HepG2 (cell line): ENCODE data around the gene TCFL5. TPM values are rescaled to one million over a fixed set of nuclear protein-coding genes. Genes with fewer than 3 reads are reported as not detected.
A peak's percentile ranks its signal among the peaks of the same experiment; 100 is the strongest.

ENCODE experiments used
- HIC2 ChIP-seq: sonication (generic); formaldehyde crosslinking; IDR thresholded peaks from 2 replicates; pipeline ENCODE4 v1.9.0; 2022; ENCODE audit warnings: low read depth, missing genetic modification reagents
- KDM3A ChIP-seq: IDR thresholded peaks from 2 replicates; pipeline ENCODE4 v1.6.1; 2018; ENCODE audit warnings: low read depth, missing compliant biosample characterization
- KLF6 ChIP-seq: IDR thresholded peaks from 2 replicates; pipeline ENCODE4 v1.8.0; 2016; ENCODE audit warnings: missing biosample characterization, missing genetic modification reagents
- NAIF1 ChIP-seq: sonication (generic); formaldehyde crosslinking; IDR thresholded peaks from 2 replicates; pipeline ENCODE4 v1.5.0; 2020; ENCODE audit warnings: mild to moderate bottlenecking, missing genetic modification reagents, borderline replicate concordance
- NCOA2 ChIP-seq: sonication (generic); formaldehyde crosslinking; IDR thresholded peaks from 2 replicates; pipeline ENCODE4 v1.8.0; 2022; ENCODE audit warnings: inconsistent platforms
- SMYD3 ChIP-seq: sonication (generic); formaldehyde crosslinking; IDR thresholded peaks from 2 replicates; pipeline ENCODE4 v1.8.1; 2023; ENCODE audit warnings: mild to moderate bottlenecking, missing genetic modification reagents
- TCF12 ChIP-seq, 2 experiments: fragments of 450-650 bp in 1 of 2; sonication (generic) in 1 of 2; formaldehyde crosslinking in 1 of 2; IDR thresholded peaks; 2 replicates each; pipeline versions ENCODE4 v1.6.1 to v1.8.0; 2017 to 2022; ENCODE audit warnings: antibody characterized with exemption in 1 of 2, mild to moderate bottlenecking in 1 of 2, missing genetic modification reagents in 1 of 2, moderate library complexity in 1 of 2
- THAP11 ChIP-seq: IDR thresholded peaks from 2 replicates; pipeline ENCODE4 v1.6.1; 2016; ENCODE audit warnings: missing biosample characterization, missing genetic modification reagents
- ZBTB38 ChIP-seq: sonication (generic); formaldehyde crosslinking; IDR thresholded peaks from 2 replicates; pipeline ENCODE4 v1.5.1; 2020; ENCODE audit warnings: mild to moderate bottlenecking, missing genetic modification reagents
- ZNF232 ChIP-seq: sonication (generic); formaldehyde crosslinking; IDR thresholded peaks from 2 replicates; pipeline ENCODE4 v1.4.0; 2020; ENCODE audit warnings: missing genetic modification reagents, borderline replicate concordance
- ZNF280D ChIP-seq: sonication (generic); formaldehyde crosslinking; IDR thresholded peaks from 2 replicates; pipeline ENCODE4 v1.5.1; 2020; ENCODE audit warnings: mild to moderate bottlenecking, missing genetic modification reagents
- ZNF354B ChIP-seq: sonication (generic); formaldehyde crosslinking; IDR thresholded peaks from 2 replicates; pipeline ENCODE4 v1.8.0; 2022; ENCODE audit warnings: mild to moderate bottlenecking, missing genetic modification reagents
- ZNF512B ChIP-seq: sonication (generic); formaldehyde crosslinking; IDR thresholded peaks from 2 replicates; pipeline ENCODE4 v1.5.1; 2020; ENCODE audit warnings: missing genetic modification reagents, mild to moderate bottlenecking, borderline replicate concordance
- ZNF687 ChIP-seq: sonication (generic); formaldehyde crosslinking; IDR thresholded peaks from 2 replicates; pipeline ENCODE4 v1.5.1; 2020; ENCODE audit warnings: mild to moderate bottlenecking, missing genetic modification reagents, moderate library complexity
- ZNF879 ChIP-seq: sonication (generic); formaldehyde crosslinking; IDR thresholded peaks from 2 replicates; pipeline ENCODE4 v1.8.1; 2023; ENCODE audit warnings: missing genetic modification reagents
- polyA plus RNA-seq, 8 experiments: library from polyadenylated mRNA; depleted of rRNA in 3 of 8; stranded (reverse) in 7 of 8; unstranded in 1 of 8; fragments of >200 nt; fragmentation: Illumina TruSeq in 4 of 8; extraction: Trizol in 4 of 8; gene quantifications; 2 replicates each; pipeline versions ENCODE4 v1.2.1 to v1.2.3, GENCODE V29; 2011 to 2016; ENCODE audit warnings: low read depth in 4 of 8, missing spikeins in 1 of 8, mixed read lengths in 1 of 8; ENCODE audit not compliant: insufficient read depth in 1 of 8
- total RNA-seq, 5 experiments: library from RNA; depleted of rRNA; stranded (reverse); fragments of >200 nt; fragmentation: Illumina TruSeq; extraction: Trizol; gene quantifications; 2 replicates each; pipeline ENCODE4 v1.2.3, GENCODE V29; 2016; ENCODE audit warnings: low read depth in 1 of 5

TCFL5 gene
- total and polyA plus RNA-seq, 2 of the 13 experiments (the other 11 are each of a cell fraction or from before 2014, with no cell fraction given): 14.8 to 20.0 TPM

DNA sequence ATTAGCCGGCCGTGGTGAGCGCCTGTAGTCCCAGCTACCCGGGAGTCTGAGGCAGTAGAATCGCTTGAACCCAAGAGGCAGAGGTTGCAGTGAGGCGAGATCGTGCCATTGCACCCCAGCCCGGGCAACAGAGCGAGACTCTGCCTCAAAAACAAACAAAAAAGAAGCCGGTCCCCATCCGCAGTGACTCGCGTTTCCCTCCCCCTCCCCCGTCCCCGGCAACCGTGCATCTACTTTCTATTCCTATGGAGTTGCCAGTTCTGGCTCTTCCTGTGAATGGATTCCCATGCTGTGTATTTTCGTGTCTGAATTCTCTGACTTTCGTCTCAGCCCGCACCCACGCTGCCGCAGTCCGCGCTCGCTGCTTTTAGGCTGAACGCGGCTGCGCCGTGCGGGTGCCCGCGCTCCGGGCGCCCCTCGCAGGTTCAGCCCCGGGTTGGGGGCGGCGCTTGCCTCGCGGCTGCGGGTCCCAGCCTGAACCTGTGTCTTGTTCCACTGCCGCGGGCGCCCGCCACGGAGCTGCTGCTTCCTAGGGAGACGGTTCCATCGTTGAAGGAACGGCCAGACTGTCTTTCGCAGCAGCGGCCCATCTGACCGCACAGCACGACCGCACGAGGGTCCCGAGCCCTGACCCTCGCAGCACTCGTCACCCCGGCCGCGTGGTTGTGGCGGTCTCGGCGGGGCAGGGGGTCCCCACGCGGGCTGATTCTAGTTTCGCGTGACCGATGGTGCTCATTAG is 66.4 kb downstream of the TCFL5 start (continued):
- TF ChIP-seq NAIF1 (CRISPR knock-in tag): 0 out of 2 replicates have a peak, but pooled peaks have one; percentile 46
- TF ChIP-seq KLF6: peak; percentile 50
- TF ChIP-seq ZNF280D (CRISPR knock-in tag): peak; percentile 84; the same call in 1 of the 2 replicates
- no peak for TF ChIP-seq HIC2 (CRISPR knock-in tag)
- TF ChIP-seq ZBTB38 (CRISPR knock-in tag): peak; percentile 55; the same call in 1 of the 2 replicates
- peak; percentile 76 for TF ChIP-seq KDM3A (CRISPR knock-in tag)
- TF ChIP-seq ZNF354B: peak; percentile 84
- peak; percentile 91 for TF ChIP-seq ZNF687 (CRISPR knock-in tag)
- peak; percentile 62; the same call in 1 of the 2 replicates for TF ChIP-seq ZNF232 (CRISPR knock-in tag)
- TF ChIP-seq ZNF879 (CRISPR knock-in tag): peak; percentile 52; the same call in 1 of the 2 replicates
- no peak for TF ChIP-seq TCF12 (IDR thresholded peaks at IDR 0.05)
- no peak for TF ChIP-seq TCF12 (CRISPR knock-in tag; IDR thresholded peaks at IDR 0.05)
- TF ChIP-seq SMYD3 (CRISPR knock-in tag): 0 out of 2 replicates have a peak, but pooled peaks have one; percentile 54
- no peak; the same call in 1 of the 2 replicates for TF ChIP-seq ZNF512B (CRISPR knock-in tag)
- TF ChIP-seq THAP11: 0 out of 2 replicates have a peak, but pooled peaks have one; percentile 37
- 0 out of 2 replicates have a peak, but pooled peaks have one; percentile 28 for TF ChIP-seq NCOA2
